ENCODE data around the gene LRRFIP2.
"Not testable (repeated sequence)": the region's sequence is repeated elsewhere in the genome, so short reads cannot be mapped to it uniquely, and the experiment has no call there.

LRRFIP2 gene

DNA sequence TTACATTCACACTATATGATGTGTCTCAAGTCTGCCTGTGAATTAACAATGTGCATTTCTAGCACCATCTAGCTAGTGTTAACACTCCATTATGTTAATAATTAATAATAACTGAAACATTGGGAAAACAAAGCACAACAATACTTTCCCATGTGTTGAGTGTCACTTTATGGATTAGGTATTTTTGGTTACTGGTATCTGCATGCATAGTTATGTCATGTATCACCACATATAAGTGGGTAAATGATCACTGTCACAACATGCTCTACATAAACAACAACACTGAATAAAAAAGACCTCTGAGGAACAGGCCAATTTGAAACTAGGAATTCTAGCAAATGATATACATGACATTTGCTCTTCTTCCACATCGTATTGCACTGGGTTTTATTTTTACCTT lies 106.4 kb downstream of the LRRFIP2 start:
- no peak for TF ChIP-seq Cebpa-rat (IDR thresholded peaks at IDR 0.05)

DNA sequence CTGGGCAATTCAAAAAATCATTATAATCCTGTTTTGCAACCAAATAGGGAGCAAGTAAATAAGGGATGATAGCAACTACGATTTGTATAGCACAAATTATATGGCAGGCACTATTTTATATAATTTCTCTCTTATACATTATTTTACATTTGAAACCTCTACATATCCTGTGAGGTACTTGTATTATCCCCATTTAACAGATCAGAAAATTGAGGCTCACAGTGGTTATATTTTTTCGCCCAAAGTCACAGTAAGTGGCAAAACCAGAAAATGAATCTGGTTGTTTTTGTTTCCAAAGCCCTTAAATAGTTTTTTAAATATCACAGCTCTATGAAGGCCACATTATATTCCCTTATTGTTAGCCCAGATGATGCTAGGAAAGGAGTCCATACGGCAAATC lies 106.8 kb downstream of the LRRFIP2 start:
- Histone ChIP-seq H3K4me2 (no peak overlapping the region), H3K27ac (no peak overlapping the region), H3K9me3 (no peaks in the 10 kb centered on the region), H3K4me3 (no peak overlapping the region), H3K4me1 (peaks cover 16% of the 10 kb centered on the region), H3K27me3 (no peaks in the 10 kb centered on the region), H3K36me3 (peaks cover 39% of the 10 kb centered on the region), H3K9ac (no peak overlapping the region), H4K20me1 (no peaks in the 10 kb centered on the region)
- no peak for TF ChIP-seq Cebpa-rat (IDR thresholded peaks at IDR 0.05)

More for the DNA sequence above, 106.4 kb downstream of the LRRFIP2 start:
- Histone ChIP-seq H3K4me1 (peaks cover 16% of the 10 kb centered on the region), H3K36me3 (peaks cover 34% of the 10 kb centered on the region), H3K27me3 (no peaks in the 10 kb centered on the region), H3K9ac (no peak overlapping the region), H4K20me1 (no peaks in the 10 kb centered on the region), H3K4me3 (no peak overlapping the region), H3K9me3 (no peaks in the 10 kb centered on the region), H3K27ac (no peak overlapping the region), H3K4me2 (no peak overlapping the region)

DNA sequence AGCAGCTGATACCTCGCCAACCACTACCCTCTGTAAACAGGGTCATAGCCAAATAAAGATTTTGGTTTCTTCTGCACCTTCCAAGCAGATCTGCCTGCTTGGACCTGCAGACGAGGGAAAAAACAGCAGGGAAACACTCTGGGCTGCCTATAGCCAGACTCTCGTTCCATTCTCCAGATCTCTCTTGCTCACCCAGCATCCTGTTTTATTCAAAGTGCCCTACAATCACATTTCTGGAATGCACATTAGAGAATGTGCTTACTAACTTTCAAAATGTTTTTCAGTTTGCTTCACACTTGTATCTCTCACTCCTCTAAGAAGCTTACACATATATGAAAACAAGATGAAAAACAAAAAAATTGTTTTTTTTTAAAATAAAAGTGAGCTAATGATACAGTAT lies 109.6 kb downstream of the LRRFIP2 start:
- Histone ChIP-seq H3K4me3 (no peak overlapping the region), H3K36me3 (peaks cover 53% of the 10 kb centered on the region), H4K20me1 (no peaks in the 10 kb centered on the region), H3K27me3 (no peaks in the 10 kb centered on the region), H3K9ac (no peak overlapping the region), H3K4me2 (no peak overlapping the region), H3K4me1 (peaks cover 14% of the 10 kb centered on the region), H3K9me3 (no peaks in the 10 kb centered on the region), H3K27ac (no peak overlapping the region)
- no peak for TF ChIP-seq Cebpa-rat (IDR thresholded peaks at IDR 0.05)

DNA sequence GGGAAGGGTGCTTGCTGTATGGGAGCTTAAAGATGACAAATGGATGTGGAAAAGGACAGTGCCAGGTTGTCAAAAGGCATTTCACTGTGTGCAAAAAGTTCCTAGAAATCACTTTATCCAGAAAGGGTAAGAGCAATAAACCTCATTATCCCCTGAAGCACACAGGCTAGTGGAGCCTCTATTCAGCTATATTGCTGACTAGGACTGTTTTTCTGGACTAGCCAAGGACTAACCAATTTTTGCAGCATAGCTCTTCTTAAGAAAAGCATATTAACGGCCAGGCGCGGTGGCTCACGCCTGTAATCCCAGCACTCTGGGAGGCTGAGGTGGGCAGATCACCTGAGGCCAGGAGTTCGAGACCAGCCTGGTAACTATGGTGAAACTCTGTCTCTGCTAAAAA lies 116.3 kb downstream of the LRRFIP2 start:
- Histone ChIP-seq H3K4me1 (peaks cover 20% of the 10 kb centered on the region), H3K9me3 (no peaks in the 10 kb centered on the region), H3K4me3 (no peak overlapping the region), H3K4me2 (no peak overlapping the region), H3K27ac (no peak overlapping the region), H3K36me3 (peaks cover 91% of the 10 kb centered on the region), H4K20me1 (no peaks in the 10 kb centered on the region), H3K27me3 (no peaks in the 10 kb centered on the region), H3K9ac (no peak overlapping the region)
- no peak for TF ChIP-seq Cebpa-rat (IDR thresholded peaks at IDR 0.05)

DNA sequence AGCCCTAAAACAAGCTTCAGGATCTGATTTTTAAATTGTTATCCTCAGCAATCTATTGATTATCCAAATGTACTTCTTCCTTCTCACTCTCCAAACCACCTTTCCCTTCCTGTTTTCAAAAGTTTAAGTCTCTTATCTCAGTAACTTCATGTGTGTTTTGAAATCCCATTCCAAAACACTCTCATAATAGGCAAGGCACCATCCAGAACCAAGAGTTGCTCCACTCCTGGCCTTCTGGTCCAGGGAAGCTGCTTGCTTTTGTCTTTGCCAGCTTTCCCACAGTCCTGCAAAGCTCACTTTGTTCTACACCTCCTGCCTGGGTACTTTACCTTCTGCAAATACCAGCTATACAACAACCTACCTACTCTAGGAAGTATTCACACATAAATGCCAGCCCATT lies 117.6 kb downstream of the LRRFIP2 start:
- no peaks in the 10 kb centered on the region for H3K9me3 ChIP-seq
- H3K4me2 ChIP-seq, result no peak overlapping the region
- H3K36me3 ChIP-seq, result peaks cover 90% of the 10 kb centered on the region
- no peak overlapping the region for H3K9ac ChIP-seq
- H3K27ac ChIP-seq, result no peak overlapping the region
- H4K20me1 ChIP-seq, result no peaks in the 10 kb centered on the region
- TF ChIP-seq Cebpa-rat (IDR thresholded peaks at IDR 0.05), result no peak
- no peaks in the 10 kb centered on the region for H3K27me3 ChIP-seq
- peaks cover 13% of the 10 kb centered on the region for H3K4me1 ChIP-seq
- H3K4me3 ChIP-seq, result no peak overlapping the region

DNA sequence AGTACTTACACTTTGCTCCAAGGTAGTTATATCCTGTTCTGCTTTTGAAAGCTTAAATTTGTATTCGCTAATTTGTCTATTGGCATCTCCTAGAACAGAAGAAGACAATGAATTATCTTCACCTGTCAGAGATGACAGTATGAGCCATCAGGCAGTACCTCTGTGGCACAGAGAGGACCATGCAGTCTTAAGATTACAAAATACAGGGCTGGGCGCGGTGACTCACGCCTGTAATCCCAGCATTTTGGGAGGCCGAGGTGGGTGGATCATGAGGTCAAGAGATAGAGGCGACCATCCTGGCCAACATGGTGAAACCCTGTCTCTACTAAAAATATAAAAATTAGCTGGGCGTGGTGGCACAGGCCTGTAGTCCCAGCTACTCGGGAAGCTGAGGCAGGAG lies 119.3 kb downstream of the LRRFIP2 start:
- Histone ChIP-seq H3K4me1 (peaks cover 16% of the 10 kb centered on the region), H3K36me3 (peaks cover 90% of the 10 kb centered on the region), H3K4me2 (peak overlapping the region; percentile 31; the same call in 1 of the 2 replicates)
- H3K9ac ChIP-seq, H3K27me3 ChIP-seq, H3K9me3 ChIP-seq, H3K27ac ChIP-seq, H4K20me1 ChIP-seq, H3K4me3 ChIP-seq: not testable (repeated sequence)

DNA sequence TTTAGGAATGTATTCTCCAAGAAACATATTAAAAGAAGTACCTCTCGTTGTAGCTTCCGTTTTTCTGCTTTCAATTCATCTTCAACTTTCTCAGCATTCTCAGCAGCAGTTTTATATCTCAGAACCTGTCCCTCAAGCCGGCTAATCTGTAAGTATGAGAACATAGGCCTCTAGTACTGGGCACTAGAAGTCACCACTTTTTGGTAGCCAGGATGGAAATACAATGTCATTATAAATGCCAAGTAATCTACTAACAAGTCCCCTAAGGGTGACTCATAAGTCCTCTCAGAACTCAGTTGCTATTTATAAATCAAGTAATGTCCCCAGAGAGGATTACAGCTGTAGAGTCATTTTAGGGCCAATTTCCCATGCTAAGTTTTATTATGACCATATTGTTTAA lies 120.0 kb downstream of the LRRFIP2 start:
- Histone ChIP-seq H3K27ac (no peak overlapping the region), H3K36me3 (peaks cover 92% of the 10 kb centered on the region), H4K20me1 (no peaks in the 10 kb centered on the region), H3K4me1 (peaks cover 24% of the 10 kb centered on the region), H3K9ac (no peak overlapping the region), H3K4me2 (peak overlapping the region; percentile 31), H3K9me3 (no peaks in the 10 kb centered on the region), H3K27me3 (no peaks in the 10 kb centered on the region), H3K4me3 (no peak overlapping the region)
- no peak for TF ChIP-seq Cebpa-rat (IDR thresholded peaks at IDR 0.05)

DNA sequence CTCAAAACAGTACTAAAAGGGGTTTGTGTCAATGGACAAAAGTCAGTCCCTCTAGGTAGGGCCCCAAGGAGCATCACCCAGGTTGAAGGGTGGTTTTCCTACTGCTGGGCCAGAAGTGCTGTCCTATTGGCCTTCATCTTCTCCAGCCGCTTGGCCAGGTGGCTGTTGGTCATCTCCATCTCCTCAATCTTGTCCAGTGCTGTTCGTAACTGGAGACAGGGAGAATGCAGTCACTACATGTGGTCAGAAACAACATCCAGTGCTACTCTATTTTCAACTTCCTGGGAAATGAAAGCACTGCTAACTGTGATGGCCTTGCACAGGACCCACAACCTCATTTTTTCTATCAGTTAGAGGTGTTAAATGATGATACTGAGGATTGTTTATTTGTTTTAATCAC lies 120.6 kb downstream of the LRRFIP2 start:
- TF ChIP-seq Cebpa-rat (IDR thresholded peaks at IDR 0.05), result no peak
- Histone ChIP-seq H3K4me2 (no peak overlapping the region), H3K9me3 (no peaks in the 10 kb centered on the region), H3K9ac (no peak overlapping the region), H4K20me1 (no peaks in the 10 kb centered on the region), H3K27me3 (no peaks in the 10 kb centered on the region), H3K36me3 (peaks cover 97% of the 10 kb centered on the region), H3K4me3 (no peak overlapping the region), H3K27ac (no peak overlapping the region), H3K4me1 (peaks cover 25% of the 10 kb centered on the region)

DNA sequence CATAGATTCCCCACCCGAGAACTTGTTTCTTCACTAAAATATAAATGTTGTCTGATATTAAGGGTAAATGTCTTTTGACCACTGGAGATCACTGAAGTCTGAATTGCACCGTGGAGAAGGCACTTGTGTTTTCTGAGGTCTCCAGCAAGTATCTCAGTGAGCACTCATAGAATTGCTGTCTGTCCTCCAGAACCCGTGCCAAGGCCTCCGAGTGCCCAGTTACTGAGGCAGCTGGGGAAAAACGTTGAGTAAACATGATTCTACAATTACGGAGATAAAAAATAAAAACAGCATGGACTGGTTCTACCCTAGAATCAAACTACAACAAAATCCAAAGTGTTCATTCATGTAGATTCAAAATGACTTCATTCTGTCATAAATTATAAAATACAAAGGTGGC lies 121.0 kb downstream of the LRRFIP2 start:
- Histone ChIP-seq H3K9me3 (no peaks in the 10 kb centered on the region), H3K36me3 (peaks cover 97% of the 10 kb centered on the region), H3K4me3 (no peak overlapping the region), H4K20me1 (no peaks in the 10 kb centered on the region), H3K4me2 (no peak overlapping the region), H3K9ac (no peak overlapping the region), H3K27me3 (no peaks in the 10 kb centered on the region), H3K27ac (no peak overlapping the region), H3K4me1 (peaks cover 25% of the 10 kb centered on the region)
- TF ChIP-seq Cebpa-rat (IDR thresholded peaks at IDR 0.05), result no peak

DNA sequence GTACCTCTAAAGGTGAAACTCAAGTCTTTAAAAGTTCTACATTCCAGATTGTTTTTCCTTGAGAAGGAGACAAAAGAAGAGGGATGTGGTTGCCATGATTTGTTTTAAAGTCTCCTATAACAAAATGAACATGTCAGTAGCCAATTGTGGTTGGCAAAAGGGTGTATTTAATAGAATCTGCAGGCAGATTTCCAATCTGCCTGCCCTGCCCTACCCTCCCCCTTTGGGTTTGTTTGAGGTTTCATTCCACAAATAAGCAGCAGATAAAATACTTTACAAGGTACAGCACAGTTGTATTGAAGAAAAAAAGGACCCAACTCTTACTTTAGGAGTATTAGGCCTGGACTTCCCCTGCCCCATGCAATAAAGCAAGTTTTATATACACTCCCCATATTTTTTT lies 121.5 kb downstream of the LRRFIP2 start:
- Histone ChIP-seq H4K20me1 (no peaks in the 10 kb centered on the region), H3K27me3 (no peaks in the 10 kb centered on the region), H3K4me1 (peaks cover 25% of the 10 kb centered on the region), H3K9me3 (no peaks in the 10 kb centered on the region), H3K4me3 (no peak overlapping the region), H3K27ac (no peak overlapping the region), H3K36me3 (peaks cover 97% of the 10 kb centered on the region), H3K4me2 (no peak overlapping the region), H3K9ac (no peak overlapping the region)
- TF ChIP-seq Cebpa-rat (IDR thresholded peaks at IDR 0.05), result no peak

DNA sequence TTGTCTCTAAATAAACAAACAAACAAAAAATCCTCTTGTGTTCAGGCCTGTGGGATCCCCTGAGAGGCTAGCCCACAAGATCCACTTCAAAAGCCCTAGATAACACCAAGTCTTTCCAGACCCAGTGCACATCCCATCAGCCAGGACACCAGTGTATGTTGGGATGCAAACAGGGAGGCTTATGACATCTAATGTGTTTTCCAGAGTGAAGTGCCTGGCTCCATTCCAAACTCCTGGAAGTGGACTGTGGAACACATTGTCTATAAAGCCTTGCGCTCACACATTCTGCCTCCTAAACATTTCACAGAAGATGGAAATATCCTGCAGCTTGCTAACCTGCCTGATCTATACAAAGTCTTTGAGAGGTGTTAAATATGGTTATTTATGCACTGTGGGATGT lies 124.1 kb downstream of the LRRFIP2 start:
- H4K20me1 ChIP-seq, result no peaks in the 10 kb centered on the region
- no peak overlapping the region for H3K9ac ChIP-seq
- H3K4me1 ChIP-seq, result peaks cover 25% of the 10 kb centered on the region
- no peak for TF ChIP-seq Cebpa-rat (IDR thresholded peaks at IDR 0.05)
- H3K4me3 ChIP-seq, result no peak overlapping the region
- H3K9me3 ChIP-seq, result no peaks in the 10 kb centered on the region
- no peaks in the 10 kb centered on the region for H3K27me3 ChIP-seq
- no peak overlapping the region for H3K4me2 ChIP-seq
- no peak overlapping the region for H3K27ac ChIP-seq
- H3K36me3 ChIP-seq, result peaks cover 88% of the 10 kb centered on the region

DNA sequence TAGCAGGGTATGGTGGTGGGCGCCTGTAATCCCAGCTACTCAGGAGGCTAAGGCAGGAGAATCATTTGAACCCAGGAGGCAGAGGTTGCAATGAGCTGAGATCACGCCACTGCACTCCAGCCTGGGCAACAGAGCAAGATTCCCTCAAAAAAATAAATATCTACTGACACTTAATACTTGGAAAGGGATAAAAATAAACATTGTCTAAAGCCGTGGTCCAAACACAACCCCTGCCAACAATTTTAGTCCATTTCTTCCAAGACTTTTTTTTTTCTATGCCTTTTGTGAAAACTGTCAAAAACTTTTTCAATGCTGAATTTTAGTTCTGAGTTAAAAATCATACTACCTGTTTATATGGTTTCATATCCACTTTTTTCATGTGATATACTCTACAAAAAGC lies 131.7 kb downstream of the LRRFIP2 start:
- H3K4me1 ChIP-seq, H3K9me3 ChIP-seq, H3K27me3 ChIP-seq, H3K4me2 ChIP-seq, H3K27ac ChIP-seq, H3K9ac ChIP-seq, H3K4me3 ChIP-seq, H4K20me1 ChIP-seq: not testable (repeated sequence)
- peaks cover 84% of the 10 kb centered on the region for H3K36me3 ChIP-seq

Data from BLaER1 (cell line).